H1 (cell line): ENCODE results near the gene SPDYC. TPM values are rescaled to one million over a fixed set of nuclear protein-coding genes. Genes with fewer than 3 reads are reported as not detected.

ENCODE experiments used
- CHD7 ChIP-seq: fragments of 300-600 bp; sonication (generic); IDR thresholded peaks from 2 replicates; pipeline ENCODE4 v1.7.1; 2012; ENCODE audit warnings: low read length, moderate library complexity, mild to moderate bottlenecking, inconsistent platforms; ENCODE audit not compliant: insufficient replicate concordance
- CTCF ChIP-seq, 3 experiments: IDR thresholded peaks; 1 replicate in 2 of 3; 2 replicates in 1 of 3; pipeline versions ENCODE4 v1.5.1 to v1.6.1; 2011; ENCODE audit warnings: low read length in 3 of 3, mild to moderate bottlenecking in 3 of 3, inconsistent platforms in 2 of 3, low read depth in 1 of 3, moderate library complexity in 1 of 3; ENCODE audit not compliant: insufficient read depth in 1 of 3; ENCODE audit errors: control extremely low read depth in 1 of 3
- FOSL1 ChIP-seq: IDR thresholded peaks from 2 replicates; pipeline ENCODE4 v1.6.1; 2011; ENCODE audit warnings: mild to moderate bottlenecking, low read depth, low read length, moderate library complexity; ENCODE audit not compliant: insufficient read depth
- GABPA ChIP-seq: IDR thresholded peaks from 2 replicates; pipeline ENCODE4 v1.6.1; 2011; ENCODE audit warnings: mild to moderate bottlenecking, low read length, moderate library complexity, borderline replicate concordance; ENCODE audit not compliant: insufficient read depth
- HDAC2 ChIP-seq, 2 experiments: fragments of 300-600 bp in 1 of 2; sonication (generic) in 1 of 2; IDR thresholded peaks; 2 replicates each; pipeline ENCODE4 v1.6.1; 2011 to 2012; ENCODE audit warnings: low read depth in 2 of 2, low read length in 2 of 2, mild to moderate bottlenecking in 2 of 2, moderate library complexity in 2 of 2, borderline replicate concordance in 1 of 2, inconsistent platforms in 1 of 2
- SIN3A ChIP-seq, 2 experiments: IDR thresholded peaks in 1 of 2; conservative IDR thresholded peaks in 1 of 2; 2 replicates each; pipeline ENCODE4 v1.6.1; 2011 to 2012; ENCODE audit warnings: low read length in 2 of 2, improper control_type of control experiment in 1 of 2, low read depth in 1 of 2, mild to moderate bottlenecking in 1 of 2
- polyA plus RNA-seq, 7 experiments: library from polyadenylated mRNA; depleted of rRNA in 3 of 7; stranded (reverse) in 5 of 7; unstranded in 2 of 7; fragments of >200 nt in 5 of 7; fragments of 200-250 nt in 2 of 7; gene quantifications; 1 replicate in 5 of 7; 2 replicates in 1 of 7; 4 replicates in 1 of 7; pipeline versions ENCODE4 v1.2.1 to v1.2.3, GENCODE V29; 2011 to 2013; ENCODE audit warnings: missing spikeins in 2 of 7, mixed read lengths in 2 of 7
- total RNA-seq: library from RNA; stranded (reverse); fragmentation: NEBNext Ultra II Directional; extraction: Animal tissue kit (Norgen Biotek cat#: 25700); gene quantifications from 2 replicates; pipeline ENCODE4 v1.2.1, GENCODE V29; 2021
- TF ChIP-seq, protein P1 (sequence below): IDR thresholded peaks from 2 replicates; pipeline ENCODE4 v1.6.1; 2012; ENCODE audit warnings: inconsistent platforms

SPDYC gene
- total and polyA plus RNA-seq, 2 of the 8 experiments (the other 6 are each of a cell fraction or from before 2014, with no cell fraction given): 0.15 TPM; not detected in 1

DNA sequence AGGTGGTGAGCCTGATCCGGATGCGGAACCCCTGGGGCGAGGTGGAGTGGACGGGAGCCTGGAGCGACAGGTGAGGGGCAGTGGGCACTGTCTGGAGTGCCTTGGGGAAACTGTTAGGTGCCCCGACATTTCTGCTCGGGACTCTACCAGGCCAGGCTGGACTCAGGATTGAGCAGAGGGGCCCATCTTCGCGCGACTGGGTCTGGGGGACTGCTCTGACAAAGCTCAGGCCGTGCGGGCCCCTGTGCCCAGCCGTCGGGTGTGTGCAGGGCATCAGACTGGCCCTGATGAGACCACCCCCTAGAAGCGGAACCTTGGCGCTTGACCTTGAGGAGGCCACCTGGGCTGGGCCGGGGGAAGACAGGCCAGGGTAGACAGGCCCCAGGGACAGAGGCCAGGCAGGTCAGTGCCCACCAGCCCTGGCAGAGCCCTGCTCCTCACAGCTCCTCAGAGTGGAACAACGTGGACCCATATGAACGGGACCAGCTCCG lies 18.0 kb downstream of the SPDYC start (continued):
- TF ChIP-seq CHD7: no peak
- TF ChIP-seq, protein P1, sequence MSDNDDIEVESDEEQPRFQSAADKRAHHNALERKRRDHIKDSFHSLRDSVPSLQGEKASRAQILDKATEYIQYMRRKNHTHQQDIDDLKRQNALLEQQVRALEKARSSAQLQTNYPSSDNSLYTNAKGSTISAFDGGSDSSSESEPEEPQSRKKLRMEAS: no peak
- TF ChIP-seq HDAC2 (IDR thresholded peaks at IDR 0.05; ENCODE audit: borderline replicate concordance in 1 of 2, low read depth in 2 of 2, low read length in 2 of 2): no peak
- TF ChIP-seq SIN3A (conservative IDR thresholded peaks at IDR 0.05 in 1 of 2, IDR thresholded peaks at IDR 0.05 in 1 of 2; ENCODE audit: low read depth in 1 of 2, low read length in 2 of 2): no peak
- no peak for TF ChIP-seq GABPA
- TF ChIP-seq CTCF (IDR thresholded peaks at IDR 0.05; ENCODE audit: control extremely low read depth in 1 of 3, insufficient read depth in 1 of 3, low read depth in 1 of 3, low read length in 3 of 3): no peak
- TF ChIP-seq FOSL1: no peak
